ENCODE results near the gene SPINT3. TPM values are rescaled to one million over a fixed set of nuclear protein-coding genes. Genes with fewer than 3 reads are reported as not detected.

Gene SPINT3
- total RNA-seq, 4 donors from 2014 or later = 3.2 TPM; not detected in 3

- no peak for DNase-seq (ENCODE audit: low spot score in 2 of 2)
Observed at GRCh38 chr20:45470937-45471336, 44.5 kb downstream of the SPINT3 start.

GRCh38 chr20:45470262-45470931, 45.0 kb downstream of the SPINT3 start:
- Histone ChIP-seq H3K27me3 (peaks cover 34% of the 10 kb centered on the region), H3K27ac (peak overlapping the region; percentile 16), H3K4me3 (peak overlapping the region; percentile 57), H3K4me1 (peaks cover 23% of the 10 kb centered on the region), H3K9me3 (no peaks in the 10 kb centered on the region), H3K36me3 (no peaks in the 10 kb centered on the region)
- no peak for TF ChIP-seq CTCF (IDR thresholded peaks at IDR 0.05)
- no peak for TF ChIP-seq POLR2AphosphoS5 (IDR thresholded peaks at IDR 0.05)
- no peak for TF ChIP-seq EP300 (IDR thresholded peaks at IDR 0.05)
- TF ChIP-seq POLR2A (IDR thresholded peaks at IDR 0.05) = no peak
- WGBS = 2% methylated on average over 29 of the region's 50 CpGs
- no peak for DNase-seq (ENCODE audit: low spot score in 2 of 2)

More at GRCh38 chr20:45470937-45471336, 44.5 kb downstream of the SPINT3 start:
- no peaks in the 10 kb centered on the region for H3K9me3 ChIP-seq
- H3K27me3 ChIP-seq = peaks cover 34% of the 10 kb centered on the region
- peak overlapping the region; percentile 57 for H3K4me3 ChIP-seq
- TF ChIP-seq EP300 (IDR thresholded peaks at IDR 0.05) = no peak
- no peaks in the 10 kb centered on the region for H3K36me3 ChIP-seq
- H3K4me1 ChIP-seq = peaks cover 23% of the 10 kb centered on the region
- peak overlapping the region; percentile 16 for H3K27ac ChIP-seq
- WGBS = 47% methylated on average over 7 of the region's 10 CpGs

- no peaks in the 10 kb centered on the region for H3K9me3 ChIP-seq
- H3K27me3 ChIP-seq = peaks cover 34% of the 10 kb centered on the region
- peak within 1 kb of the TSS; percentile 16 for H3K27ac ChIP-seq
- DNase-seq (ENCODE audit: low spot score in 2 of 2) = no peak
- H3K4me1 ChIP-seq = peaks cover 23% of the 10 kb centered on the region
- no peaks in the 10 kb centered on the region for H3K36me3 ChIP-seq
- 16% methylated on average over 15 of the region's 54 CpGs for WGBS
- no peak for TF ChIP-seq CTCF (IDR thresholded peaks at IDR 0.05)
- TF ChIP-seq POLR2AphosphoS5 (IDR thresholded peaks at IDR 0.05) = no peak
- TF ChIP-seq POLR2A (IDR thresholded peaks at IDR 0.05) = no peak
- no peak for TF ChIP-seq EP300 (IDR thresholded peaks at IDR 0.05)
- H3K4me3 ChIP-seq = peak within 1 kb of the TSS; percentile 57
Observed at GRCh38 chr20:45469336-45470261, 45.8 kb downstream of the SPINT3 start, which contains the start of gene WFDC2. Gene WFDC2, plus strand, starts transcription at chr20:45469753. Its CDS starts 29 bp downstream, at chr20:45469782.

GRCh38 chr20:45467861-45468260, 47.6 kb downstream of the SPINT3 start:
- Histone ChIP-seq H3K4me1 (peaks cover 23% of the 10 kb centered on the region), H3K27ac (no peak overlapping the region), H3K9me3 (no peaks in the 10 kb centered on the region), H3K36me3 (no peaks in the 10 kb centered on the region), H3K27me3 (peaks cover 35% of the 10 kb centered on the region), H3K4me3 (no peak overlapping the region)
- 45% methylated on average over 2 of the region's 3 CpGs for WGBS
- TF ChIP-seq POLR2AphosphoS5 (IDR thresholded peaks at IDR 0.05) = no peak
- no peak for TF ChIP-seq POLR2A (IDR thresholded peaks at IDR 0.05)
- DNase-seq (ENCODE audit: low spot score in 2 of 2) = no peak

- peaks cover 35% of the 10 kb centered on the region for H3K27me3 ChIP-seq
- peaks cover 23% of the 10 kb centered on the region for H3K4me1 ChIP-seq
- WGBS = 94% methylated on average over 6 of the region's 6 CpGs
- no peaks in the 10 kb centered on the region for H3K36me3 ChIP-seq
- TF ChIP-seq EP300 (IDR thresholded peaks at IDR 0.05) (no peak), POLR2AphosphoS5 (IDR thresholded peaks at IDR 0.05) (no peak), CTCF (IDR thresholded peaks at IDR 0.05) (no peak), POLR2A (IDR thresholded peaks at IDR 0.05) (no peak)
- no peak overlapping the region for H3K27ac ChIP-seq
- no peaks in the 10 kb centered on the region for H3K9me3 ChIP-seq
- no peak for DNase-seq (ENCODE audit: low spot score in 2 of 2)
- H3K4me3 ChIP-seq = no peak overlapping the region
Observed at GRCh38 chr20:45467172-45467571, 48.2 kb downstream of the SPINT3 start.

Data from suprapubic skin (tissue), 4 donors.